ENCODE data around the gene CCDC87.

CCDC87 gene

DNA sequence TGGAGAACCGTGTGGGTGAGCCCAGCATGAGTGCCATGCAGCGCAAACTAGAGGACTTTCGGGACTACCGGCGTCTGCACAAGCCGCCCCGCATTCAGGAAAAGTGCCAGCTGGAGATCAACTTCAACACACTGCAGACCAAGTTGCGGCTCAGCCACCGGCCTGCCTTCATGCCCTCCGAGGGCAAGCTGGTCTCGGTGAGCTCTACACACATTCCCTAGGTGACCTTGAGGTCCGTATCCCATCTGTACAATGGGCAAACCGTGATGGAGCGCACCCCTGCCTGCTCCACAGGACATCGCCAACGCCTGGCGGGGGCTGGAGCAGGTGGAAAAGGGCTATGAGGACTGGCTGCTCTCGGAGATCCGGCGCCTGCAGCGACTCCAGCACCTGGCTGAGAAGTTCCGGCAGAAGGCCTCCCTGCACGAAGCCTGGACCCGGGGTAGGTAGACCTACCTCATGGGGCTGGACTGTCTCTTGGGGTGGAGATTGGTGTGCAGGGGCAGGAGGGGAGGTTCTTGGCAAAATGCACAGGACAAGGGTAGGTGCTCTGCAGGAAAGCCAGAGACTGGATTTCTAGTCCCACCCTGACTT, 35.0 kb downstream of the CCDC87 start:
- Histone ChIP-seq H3K9me2 (replicated peaks; ENCODE audit: low read depth, low read length) (no peaks in the 10 kb centered on the region), H3K4me3 (ENCODE audit: low read length, poor library complexity, severe bottlenecking) (no peak overlapping the region), H3K79me2 (ENCODE audit: insufficient read depth, low read length) (no peaks in the 10 kb centered on the region), H3K27me3 (ENCODE audit: insufficient read depth, low read length, poor library complexity, severe bottlenecking) (no peaks in the 10 kb centered on the region), H3F3A (ENCODE audit: low read depth) (no peaks in the 10 kb centered on the region), H3K4me1 (ENCODE audit: insufficient read depth, low read length, poor library complexity, severe bottlenecking) (no peaks in the 10 kb centered on the region), H3K9me3 (ENCODE audit: insufficient read depth, low read depth, low read length) (no peaks in the 10 kb centered on the region), H4K20me1 (ENCODE audit: insufficient read depth, low read length, poor library complexity, severe bottlenecking) (no peaks in the 10 kb centered on the region), H3K9ac (ENCODE audit: low read depth, low read length, poor library complexity, severe bottlenecking) (no peak overlapping the region), H3K36me3 (ENCODE audit: insufficient read depth, low read length) (no peaks in the 10 kb centered on the region), H3K4me2 (ENCODE audit: low read depth, low read length, poor library complexity, severe bottlenecking) (no peak overlapping the region), H2AFZ (ENCODE audit: low read length) (no peak overlapping the region)
- TF ChIP-seq, protein P1, sequence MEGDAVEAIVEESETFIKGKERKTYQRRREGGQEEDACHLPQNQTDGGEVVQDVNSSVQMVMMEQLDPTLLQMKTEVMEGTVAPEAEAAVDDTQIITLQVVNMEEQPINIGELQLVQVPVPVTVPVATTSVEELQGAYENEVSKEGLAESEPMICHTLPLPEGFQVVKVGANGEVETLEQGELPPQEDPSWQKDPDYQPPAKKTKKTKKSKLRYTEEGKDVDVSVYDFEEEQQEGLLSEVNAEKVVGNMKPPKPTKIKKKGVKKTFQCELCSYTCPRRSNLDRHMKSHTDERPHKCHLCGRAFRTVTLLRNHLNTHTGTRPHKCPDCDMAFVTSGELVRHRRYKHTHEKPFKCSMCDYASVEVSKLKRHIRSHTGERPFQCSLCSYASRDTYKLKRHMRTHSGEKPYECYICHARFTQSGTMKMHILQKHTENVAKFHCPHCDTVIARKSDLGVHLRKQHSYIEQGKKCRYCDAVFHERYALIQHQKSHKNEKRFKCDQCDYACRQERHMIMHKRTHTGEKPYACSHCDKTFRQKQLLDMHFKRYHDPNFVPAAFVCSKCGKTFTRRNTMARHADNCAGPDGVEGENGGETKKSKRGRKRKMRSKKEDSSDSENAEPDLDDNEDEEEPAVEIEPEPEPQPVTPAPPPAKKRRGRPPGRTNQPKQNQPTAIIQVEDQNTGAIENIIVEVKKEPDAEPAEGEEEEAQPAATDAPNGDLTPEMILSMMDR (conservative IDR thresholded peaks at IDR 0.05; ENCODE audit: low read length): no peak
- TF ChIP-seq EZH2phosphoT487 (IDR thresholded peaks at IDR 0.05; ENCODE audit: borderline replicate concordance): no peak

DNA sequence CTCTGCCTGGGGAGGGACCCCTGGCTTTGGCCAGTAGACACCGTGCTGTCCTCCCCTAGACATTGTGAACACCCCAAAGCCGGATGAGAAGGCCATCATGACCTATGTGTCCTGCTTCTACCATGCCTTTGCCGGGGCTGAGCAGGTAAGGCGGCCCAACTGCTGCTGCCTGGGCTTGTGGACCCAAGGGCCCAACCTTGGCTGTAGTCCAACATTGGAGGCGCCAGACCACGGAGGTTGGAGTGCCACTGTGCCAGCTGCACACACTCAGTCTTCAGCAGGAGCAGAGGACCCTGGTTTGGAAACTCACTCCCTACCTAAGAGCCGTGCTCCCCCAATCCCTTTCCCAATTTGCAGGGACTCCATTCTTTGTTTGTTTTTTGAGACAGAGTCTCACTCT, 36.8 kb downstream of the CCDC87 start:
- Histone ChIP-seq H3K36me3 (ENCODE audit: insufficient read depth, low read length) (no peaks in the 10 kb centered on the region), H2AFZ (ENCODE audit: low read length) (no peak overlapping the region)

DNA sequence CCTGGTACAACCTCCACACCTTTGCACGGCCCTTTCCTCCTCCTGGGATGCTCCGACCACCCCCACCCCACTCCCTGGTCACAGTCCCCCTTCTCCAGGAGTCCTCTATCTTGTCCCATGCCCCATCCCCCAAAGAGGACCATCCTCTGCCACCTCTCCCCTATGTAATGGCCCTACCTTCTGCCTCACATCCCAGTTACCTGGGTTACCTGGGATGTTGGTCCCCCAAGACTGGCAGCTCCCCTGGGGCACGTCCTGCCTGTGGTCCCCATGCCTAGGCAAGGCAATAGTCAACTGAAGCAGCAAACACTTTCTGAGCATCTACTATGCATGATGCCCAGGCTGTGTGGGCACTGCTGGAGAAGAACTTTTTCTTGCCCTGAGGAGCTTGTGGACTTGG, 37.4 kb downstream of the CCDC87 start:
- no peak overlapping the region for H3K4me3 ChIP-seq (ENCODE audit: low read length, poor library complexity, severe bottlenecking)
- H2AFZ ChIP-seq (ENCODE audit: low read length): no peak overlapping the region
- no peaks in the 10 kb centered on the region for H4K20me1 ChIP-seq (ENCODE audit: insufficient read depth, low read length, poor library complexity, severe bottlenecking)
- no peaks in the 10 kb centered on the region for H3K79me2 ChIP-seq (ENCODE audit: insufficient read depth, low read length)
- no peaks in the 10 kb centered on the region for H3K27me3 ChIP-seq (ENCODE audit: insufficient read depth, low read length, poor library complexity, severe bottlenecking)
- H3F3A ChIP-seq (ENCODE audit: low read depth): no peaks in the 10 kb centered on the region
- no peak overlapping the region for H3K4me2 ChIP-seq (ENCODE audit: low read depth, low read length, poor library complexity, severe bottlenecking)
- H3K4me1 ChIP-seq (ENCODE audit: insufficient read depth, low read length, poor library complexity, severe bottlenecking): no peaks in the 10 kb centered on the region
- TF ChIP-seq EZH2phosphoT487 (IDR thresholded peaks at IDR 0.05; ENCODE audit: borderline replicate concordance): no peak
- H3K9me2 ChIP-seq (replicated peaks; ENCODE audit: low read depth, low read length): no peaks in the 10 kb centered on the region
- no peak overlapping the region for H3K9ac ChIP-seq (ENCODE audit: low read depth, low read length, poor library complexity, severe bottlenecking)
- no peaks in the 10 kb centered on the region for H3K36me3 ChIP-seq (ENCODE audit: insufficient read depth, low read length)
- no peaks in the 10 kb centered on the region for H3K9me3 ChIP-seq (ENCODE audit: insufficient read depth, low read depth, low read length)

More for the DNA sequence above, 36.8 kb downstream of the CCDC87 start:
- Histone ChIP-seq H3K9me2 (replicated peaks; ENCODE audit: low read depth, low read length) (no peaks in the 10 kb centered on the region), H3K4me1 (ENCODE audit: insufficient read depth, low read length, poor library complexity, severe bottlenecking) (no peaks in the 10 kb centered on the region), H4K20me1 (ENCODE audit: insufficient read depth, low read length, poor library complexity, severe bottlenecking) (no peaks in the 10 kb centered on the region), H3K79me2 (ENCODE audit: insufficient read depth, low read length) (no peaks in the 10 kb centered on the region), H3K27me3 (ENCODE audit: insufficient read depth, low read length, poor library complexity, severe bottlenecking) (no peaks in the 10 kb centered on the region), H3K9ac (ENCODE audit: low read depth, low read length, poor library complexity, severe bottlenecking) (no peak overlapping the region), H3F3A (ENCODE audit: low read depth) (no peaks in the 10 kb centered on the region), H3K4me3 (ENCODE audit: low read length, poor library complexity, severe bottlenecking) (no peak overlapping the region), H3K4me2 (ENCODE audit: low read depth, low read length, poor library complexity, severe bottlenecking) (no peak overlapping the region), H3K9me3 (ENCODE audit: insufficient read depth, low read depth, low read length) (no peaks in the 10 kb centered on the region)
- TF ChIP-seq EZH2phosphoT487 (IDR thresholded peaks at IDR 0.05; ENCODE audit: borderline replicate concordance): no peak
- TF ChIP-seq, protein P1 (conservative IDR thresholded peaks at IDR 0.05; ENCODE audit: low read length): no peak

DNA sequence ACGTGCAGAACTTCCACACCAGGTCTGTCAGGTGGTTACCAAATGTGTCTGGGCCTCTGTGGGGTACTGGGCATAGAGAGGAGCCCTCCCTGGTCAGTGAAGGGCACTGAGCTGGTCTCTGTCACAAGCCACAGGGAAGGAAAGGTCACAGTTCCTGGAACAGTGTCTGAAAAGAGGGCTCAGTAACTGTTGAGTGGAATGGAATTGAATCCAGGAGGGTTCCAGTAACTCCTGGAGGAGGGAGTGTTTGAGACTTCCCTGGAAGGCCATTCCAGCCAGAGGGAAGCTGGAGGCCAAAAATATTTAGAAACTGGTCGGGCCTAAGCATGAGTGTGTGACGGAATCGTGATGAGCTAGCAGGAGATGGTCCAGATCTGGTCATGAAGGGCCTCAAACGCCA, 38.3 kb downstream of the CCDC87 start:
- Histone ChIP-seq H3K79me2 (ENCODE audit: insufficient read depth, low read length) (no peaks in the 10 kb centered on the region), H3K4me1 (ENCODE audit: insufficient read depth, low read length, poor library complexity, severe bottlenecking) (no peaks in the 10 kb centered on the region), H3K9me3 (ENCODE audit: insufficient read depth, low read depth, low read length) (no peaks in the 10 kb centered on the region), H3K4me2 (ENCODE audit: low read depth, low read length, poor library complexity, severe bottlenecking) (no peak overlapping the region), H3F3A (ENCODE audit: low read depth) (no peaks in the 10 kb centered on the region), H3K9ac (ENCODE audit: low read depth, low read length, poor library complexity, severe bottlenecking) (no peak overlapping the region), H3K9me2 (replicated peaks; ENCODE audit: low read depth, low read length) (no peaks in the 10 kb centered on the region), H3K36me3 (ENCODE audit: insufficient read depth, low read length) (no peaks in the 10 kb centered on the region), H3K4me3 (ENCODE audit: low read length, poor library complexity, severe bottlenecking) (no peak overlapping the region), H3K27me3 (ENCODE audit: insufficient read depth, low read length, poor library complexity, severe bottlenecking) (no peaks in the 10 kb centered on the region), H4K20me1 (ENCODE audit: insufficient read depth, low read length, poor library complexity, severe bottlenecking) (no peaks in the 10 kb centered on the region), H2AFZ (ENCODE audit: low read length) (no peak overlapping the region)
- TF ChIP-seq EZH2phosphoT487 (IDR thresholded peaks at IDR 0.05; ENCODE audit: borderline replicate concordance): no peak
- TF ChIP-seq, protein P1 (conservative IDR thresholded peaks at IDR 0.05; ENCODE audit: low read length): no peak

Measured in Loucy (cell line).